Fibroblast of lung (primary cell): ENCODE results near the gene TTBK2. TPM values are rescaled to one million over a fixed set of nuclear protein-coding genes. Genes with fewer than 3 reads are reported as not detected.
"Not testable (repeated sequence)": the region's sequence is repeated elsewhere in the genome, so short reads cannot be mapped to it uniquely, and the experiment has no call there.

Experiments used
- DNase-seq, 2 donors: peaks; one replicate each; pipeline versions ENCODE4 v3.0.0 to v3.0.0-alpha.2; 2010; ENCODE audit warnings: low read depth in 2 of 2
- H2AFZ ChIP-seq: 2 replicates; pipeline ENCODE4 v1.5.1; 2012; ENCODE audit warnings: low read length, control low read depth, inconsistent platforms
- H3K27ac ChIP-seq: 2 replicates; pipeline ENCODE4 v1.5.1; 2011; ENCODE audit warnings: low read length, control low read depth; ENCODE audit not compliant: insufficient read depth
- H3K27me3 ChIP-seq: 2 replicates; pipeline ENCODE4 v1.5.1; 2011; ENCODE audit warnings: mild to moderate bottlenecking, low read length; ENCODE audit not compliant: control insufficient read depth, insufficient read depth
- H3K36me3 ChIP-seq: 2 replicates; pipeline ENCODE4 v1.5.1; 2011; ENCODE audit warnings: low read length; ENCODE audit not compliant: control insufficient read depth, insufficient read depth
- H3K4me1 ChIP-seq: 2 replicates; pipeline ENCODE4 v1.5.1; 2011; ENCODE audit warnings: low read length; ENCODE audit not compliant: control insufficient read depth, insufficient read depth; ENCODE audit errors: extremely low read depth
- H3K4me2 ChIP-seq: 2 replicates; pipeline ENCODE4 v1.5.1; 2011; ENCODE audit warnings: low read length, control low read depth; ENCODE audit not compliant: insufficient read depth; ENCODE audit errors: extremely low read depth
- H3K4me3 ChIP-seq, 4 experiments: fragments of 200-600 bp in 1 of 4; sonication (generic) in 1 of 4; replicated peaks in 1 of 4; 2 replicates each; pipeline ENCODE4 v1.5.1; 2011 to 2016; ENCODE audit warnings: low read length in 4 of 4, low read depth in 3 of 4, mild to moderate bottlenecking in 3 of 4, control low read depth in 2 of 4, inconsistent platforms in 1 of 4, mixed read lengths in 1 of 4; ENCODE audit not compliant: insufficient read depth in 1 of 4; ENCODE audit errors: control extremely low read depth in 1 of 4
- H3K79me2 ChIP-seq: 2 replicates; pipeline ENCODE4 v1.5.1; 2012; ENCODE audit warnings: mild to moderate bottlenecking, low read length, inconsistent platforms; ENCODE audit not compliant: control insufficient read depth, insufficient read depth
- H3K9ac ChIP-seq: 2 replicates; pipeline ENCODE4 v1.5.1; 2011; ENCODE audit warnings: mild to moderate bottlenecking, low read length, control low read depth; ENCODE audit not compliant: insufficient read depth
- H3K9me3 ChIP-seq: 2 replicates; pipeline ENCODE4 v1.5.1; 2012; ENCODE audit warnings: low read depth, low read length; ENCODE audit not compliant: control insufficient read depth, insufficient read depth
- H4K20me1 ChIP-seq: 2 replicates; pipeline ENCODE4 v1.5.1; 2011; ENCODE audit warnings: low read length; ENCODE audit not compliant: control insufficient read depth, insufficient read depth; ENCODE audit errors: extremely low read depth
- EZH2 ChIP-seq: IDR thresholded peaks from 2 replicates; pipeline ENCODE4 v1.5.1; 2012; ENCODE audit warnings: low read length, control low read depth, mild to moderate bottlenecking; ENCODE audit errors: missing control alignments
- polyA plus RNA-seq, 2 donors: library from polyadenylated mRNA; depleted of rRNA in 1 of 2; stranded (reverse) in 1 of 2; unstranded in 1 of 2; fragments of >200 nt; gene quantifications; 2 replicates each; pipeline ENCODE4 v1.2.1, GENCODE V29; 2011 to 2012; ENCODE audit warnings: missing spikeins in 1 of 2
- total RNA-seq: library from RNA; depleted of rRNA; stranded (reverse); fragments of >200 nt; gene quantifications from 2 replicates; pipeline ENCODE4 v1.2.1, GENCODE V29; 2014
- TF ChIP-seq, protein P1 (sequence below), 2 donors: IDR thresholded peaks in 1 of 2; conservative IDR thresholded peaks in 1 of 2; 1 replicate in 1 of 2; 2 replicates in 1 of 2; pipeline ENCODE4 v1.5.1; 2011 to 2012; ENCODE audit warnings: low read length in 2 of 2, control low read depth in 1 of 2, inconsistent platforms in 1 of 2, low read depth in 1 of 2, mild to moderate bottlenecking in 1 of 2

The TTBK2 gene
- total and polyA plus RNA-seq, 2 donors (not counting 1 experiment from before 2014, with no cell fraction given), result 5.6 to 16.2 TPM

DNA sequence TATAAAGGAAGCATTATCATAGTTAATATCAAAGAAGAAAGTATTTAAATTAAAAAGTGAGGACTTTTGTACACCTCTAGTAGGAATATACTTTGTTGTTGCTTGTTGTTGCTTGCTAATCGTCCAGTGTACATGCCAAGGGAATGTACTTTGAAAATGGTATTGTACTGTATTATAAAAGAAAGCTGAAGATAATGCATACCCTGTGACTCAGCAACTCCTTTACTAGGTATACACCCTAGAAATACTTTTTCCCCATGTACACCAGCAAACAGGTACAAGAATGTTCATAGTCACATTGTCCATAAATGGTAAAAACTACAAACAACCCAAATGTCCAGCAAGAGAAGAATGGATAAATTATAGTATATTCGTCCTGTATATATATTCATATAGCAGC, 12.0 kb downstream of the TTBK2 start:
- DNase-seq, result no peak
- H3K4me2 ChIP-seq, result no peak overlapping the region
- no peaks in the 10 kb centered on the region for H3K36me3 ChIP-seq
- H3K4me3 ChIP-seq, result no peak overlapping the region
- TF ChIP-seq, protein P1, sequence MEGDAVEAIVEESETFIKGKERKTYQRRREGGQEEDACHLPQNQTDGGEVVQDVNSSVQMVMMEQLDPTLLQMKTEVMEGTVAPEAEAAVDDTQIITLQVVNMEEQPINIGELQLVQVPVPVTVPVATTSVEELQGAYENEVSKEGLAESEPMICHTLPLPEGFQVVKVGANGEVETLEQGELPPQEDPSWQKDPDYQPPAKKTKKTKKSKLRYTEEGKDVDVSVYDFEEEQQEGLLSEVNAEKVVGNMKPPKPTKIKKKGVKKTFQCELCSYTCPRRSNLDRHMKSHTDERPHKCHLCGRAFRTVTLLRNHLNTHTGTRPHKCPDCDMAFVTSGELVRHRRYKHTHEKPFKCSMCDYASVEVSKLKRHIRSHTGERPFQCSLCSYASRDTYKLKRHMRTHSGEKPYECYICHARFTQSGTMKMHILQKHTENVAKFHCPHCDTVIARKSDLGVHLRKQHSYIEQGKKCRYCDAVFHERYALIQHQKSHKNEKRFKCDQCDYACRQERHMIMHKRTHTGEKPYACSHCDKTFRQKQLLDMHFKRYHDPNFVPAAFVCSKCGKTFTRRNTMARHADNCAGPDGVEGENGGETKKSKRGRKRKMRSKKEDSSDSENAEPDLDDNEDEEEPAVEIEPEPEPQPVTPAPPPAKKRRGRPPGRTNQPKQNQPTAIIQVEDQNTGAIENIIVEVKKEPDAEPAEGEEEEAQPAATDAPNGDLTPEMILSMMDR (conservative IDR thresholded peaks at IDR 0.05 in 1 of 2, IDR thresholded peaks at IDR 0.05 in 1 of 2; ENCODE audit: low read depth in 1 of 2, low read length in 2 of 2), result no peak
- TF ChIP-seq EZH2, result no peak
- H3K27ac ChIP-seq, result no peak overlapping the region
- H2AFZ ChIP-seq, result no peak overlapping the region
- H4K20me1 ChIP-seq, result no peaks in the 10 kb centered on the region
- H3K9ac ChIP-seq, result no peak overlapping the region
- H3K27me3 ChIP-seq, result no peaks in the 10 kb centered on the region
- peaks cover 2% of the 10 kb centered on the region for H3K79me2 ChIP-seq
- H3K4me1 ChIP-seq, result no peaks in the 10 kb centered on the region
- H3K9me3 ChIP-seq, result no peaks in the 10 kb centered on the region

GRCh38 chr15:42903388-42904324, 16.9 kb downstream of the TTBK2 start:
- no peaks in the 10 kb centered on the region for H3K27me3 ChIP-seq
- no peak overlapping the region for H3K27ac ChIP-seq
- H3K4me1 ChIP-seq, result no peaks in the 10 kb centered on the region
- H3K79me2 ChIP-seq, result no peaks in the 10 kb centered on the region
- DNase-seq, result no peak
- no peaks in the 10 kb centered on the region for H3K36me3 ChIP-seq
- H3K4me2 ChIP-seq, result no peak overlapping the region
- no peaks in the 10 kb centered on the region for H4K20me1 ChIP-seq
- H2AFZ ChIP-seq, result no peak overlapping the region
- H3K9me3 ChIP-seq, result no peaks in the 10 kb centered on the region
- H3K9ac ChIP-seq, result no peak overlapping the region
- TF ChIP-seq EZH2, result no peak
- TF ChIP-seq, protein P1 (conservative IDR thresholded peaks at IDR 0.05 in 1 of 2, IDR thresholded peaks at IDR 0.05 in 1 of 2; ENCODE audit: low read depth in 1 of 2, low read length in 2 of 2), result no peak
- no peak overlapping the region for H3K4me3 ChIP-seq

GRCh38 chr15:42893911-42894310, 26.7 kb downstream of the TTBK2 start:
- not testable (repeated sequence) for H3K4me2 ChIP-seq, H3K9me3 ChIP-seq, H3K9ac ChIP-seq, H3K79me2 ChIP-seq, DNase-seq, H4K20me1 ChIP-seq, H3K4me1 ChIP-seq, H2AFZ ChIP-seq, H3K36me3 ChIP-seq, H3K4me3 ChIP-seq, H3K27me3 ChIP-seq, H3K27ac ChIP-seq
